ENCODE measurements around the gene AKAP8L.

AKAP8L gene, protein sequence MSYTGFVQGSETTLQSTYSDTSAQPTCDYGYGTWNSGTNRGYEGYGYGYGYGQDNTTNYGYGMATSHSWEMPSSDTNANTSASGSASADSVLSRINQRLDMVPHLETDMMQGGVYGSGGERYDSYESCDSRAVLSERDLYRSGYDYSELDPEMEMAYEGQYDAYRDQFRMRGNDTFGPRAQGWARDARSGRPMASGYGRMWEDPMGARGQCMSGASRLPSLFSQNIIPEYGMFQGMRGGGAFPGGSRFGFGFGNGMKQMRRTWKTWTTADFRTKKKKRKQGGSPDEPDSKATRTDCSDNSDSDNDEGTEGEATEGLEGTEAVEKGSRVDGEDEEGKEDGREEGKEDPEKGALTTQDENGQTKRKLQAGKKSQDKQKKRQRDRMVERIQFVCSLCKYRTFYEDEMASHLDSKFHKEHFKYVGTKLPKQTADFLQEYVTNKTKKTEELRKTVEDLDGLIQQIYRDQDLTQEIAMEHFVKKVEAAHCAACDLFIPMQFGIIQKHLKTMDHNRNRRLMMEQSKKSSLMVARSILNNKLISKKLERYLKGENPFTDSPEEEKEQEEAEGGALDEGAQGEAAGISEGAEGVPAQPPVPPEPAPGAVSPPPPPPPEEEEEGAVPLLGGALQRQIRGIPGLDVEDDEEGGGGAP

DNA sequence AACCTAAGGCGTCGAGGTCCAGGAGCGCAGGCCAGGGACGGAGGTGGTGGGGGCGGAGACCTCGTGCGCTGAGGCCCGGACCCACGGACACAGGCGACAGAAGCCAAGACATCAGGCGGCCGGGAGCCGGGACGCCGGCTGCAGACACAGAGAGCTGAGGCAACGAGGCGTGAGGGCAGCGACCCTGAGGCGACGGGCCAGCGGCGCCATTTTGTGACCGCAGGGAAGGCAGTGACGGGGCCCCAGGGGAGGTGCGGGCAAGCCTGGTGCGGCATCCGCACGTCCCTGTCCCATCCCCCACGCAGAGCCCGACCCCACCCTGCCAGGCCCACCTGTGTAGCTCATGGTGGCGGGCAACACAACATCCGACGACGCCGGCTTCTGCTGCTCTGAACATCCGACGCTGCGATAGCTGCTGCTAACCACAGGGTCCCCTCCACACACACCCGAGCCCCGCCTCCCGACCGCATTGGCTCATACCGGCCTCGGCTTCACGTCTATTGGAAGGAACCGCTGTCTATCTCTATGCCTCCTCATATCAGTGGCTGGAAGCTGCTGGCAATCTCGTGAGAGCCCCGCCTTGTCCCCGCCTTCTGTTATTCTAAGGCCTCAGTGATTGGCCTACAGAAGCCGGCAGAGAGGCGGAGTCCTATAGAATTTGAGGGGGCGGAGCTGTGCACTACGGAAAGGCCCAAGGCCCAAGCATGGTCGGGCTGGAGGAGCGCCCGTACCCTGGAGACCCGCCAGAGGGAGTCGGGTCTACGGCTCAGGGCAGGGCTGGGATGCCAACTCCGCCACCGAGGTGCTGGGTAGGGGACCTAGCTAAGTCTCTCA, at the start of gene AKAP8L:
AKAP8L (minus strand) TSS at position 410 of the 834 bp plus-strand sequence; CDS start at position 345, 65 bp downstream.
- DNase-seq (ENCODE audit: extremely low read depth in 1 of 2, low read depth in 1 of 2), result peak; percentile 94 to 99

DNA sequence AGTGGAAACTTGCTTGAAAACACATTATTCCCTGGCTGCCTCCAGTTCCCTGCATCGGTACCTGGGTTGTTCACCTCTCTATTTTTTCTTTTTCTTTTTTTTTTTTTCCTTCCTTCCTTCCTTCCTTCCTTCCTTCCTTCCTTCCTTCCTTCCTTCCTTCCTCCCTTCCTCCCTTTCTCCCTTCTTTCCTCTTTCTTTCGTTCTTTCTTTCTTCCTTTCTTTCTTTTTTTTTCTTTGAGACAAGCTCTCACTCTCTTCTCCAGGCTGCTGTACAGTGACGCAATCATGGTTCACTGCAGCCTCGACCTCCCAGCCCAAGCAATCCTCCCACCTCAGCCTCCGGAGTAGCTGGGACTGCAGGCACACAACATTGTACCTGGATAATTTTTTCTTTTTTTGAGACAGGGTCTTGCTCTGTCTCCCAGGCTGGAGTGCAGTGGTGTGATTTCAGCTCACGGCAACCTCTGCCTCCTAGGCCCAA, 49.0 kb upstream of the AKAP8L start:
- no peak for DNase-seq (ENCODE audit: extremely low read depth in 1 of 2, low read depth in 1 of 2)

- peak in 1 of 2 donors; percentile 67 for DNase-seq (ENCODE audit: extremely low read depth in 1 of 2, low read depth in 1 of 2)
Observed at GRCh38 chr19:15466851-15467733, 48.3 kb upstream of the AKAP8L start.

GRCh38 chr19:15464394-15465385, 45.9 kb upstream of the AKAP8L start, which contains the start of gene RASAL3:
Gene RASAL3, minus strand, starts transcription at chr19:15464544. Its CDS starts 186 bp downstream, at chr19:15464358.
- peak in 1 of 2 donors; percentile 67 for DNase-seq (ENCODE audit: extremely low read depth in 1 of 2, low read depth in 1 of 2)

DNA sequence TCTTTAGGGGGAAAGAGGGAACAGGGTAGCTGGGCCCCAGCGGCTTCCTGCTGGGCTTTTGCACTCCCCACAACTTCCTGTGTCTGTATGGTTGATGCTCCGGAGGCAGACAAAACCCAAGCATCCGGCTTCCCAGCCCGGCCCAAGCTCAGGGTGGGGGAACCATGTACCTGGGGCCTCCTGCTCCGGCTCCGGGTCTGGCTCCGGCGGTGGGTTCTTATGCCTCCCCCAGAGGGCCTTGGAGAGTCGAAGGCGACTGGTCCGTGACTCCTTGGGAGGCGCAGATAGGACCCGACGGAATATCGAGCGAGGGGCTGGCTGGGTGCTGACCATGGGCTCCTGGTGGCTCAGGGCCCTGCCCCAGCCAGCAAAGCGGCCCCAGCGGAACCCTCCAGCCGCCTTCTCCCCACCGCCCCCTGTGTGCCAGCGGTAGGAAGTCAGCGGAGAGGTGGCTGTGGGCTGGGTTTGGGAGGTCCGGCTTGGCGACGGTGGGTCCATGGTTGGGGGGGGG, 45.1 kb upstream of the AKAP8L start:
- peak; percentile 63 to 72 for DNase-seq (ENCODE audit: extremely low read depth in 1 of 2, low read depth in 1 of 2)

GRCh38 chr19:15461694-15462093, 42.9 kb upstream of the AKAP8L start:
- DNase-seq (ENCODE audit: extremely low read depth in 1 of 2, low read depth in 1 of 2), result no peak

- no peak for DNase-seq (ENCODE audit: extremely low read depth in 1 of 2, low read depth in 1 of 2)
Observed at GRCh38 chr19:15457701-15458484, 39.1 kb upstream of the AKAP8L start.

- DNase-seq (ENCODE audit: extremely low read depth in 1 of 2, low read depth in 1 of 2), result no peak
Observed at GRCh38 chr19:15456871-15457700, 38.3 kb upstream of the AKAP8L start.

DNA sequence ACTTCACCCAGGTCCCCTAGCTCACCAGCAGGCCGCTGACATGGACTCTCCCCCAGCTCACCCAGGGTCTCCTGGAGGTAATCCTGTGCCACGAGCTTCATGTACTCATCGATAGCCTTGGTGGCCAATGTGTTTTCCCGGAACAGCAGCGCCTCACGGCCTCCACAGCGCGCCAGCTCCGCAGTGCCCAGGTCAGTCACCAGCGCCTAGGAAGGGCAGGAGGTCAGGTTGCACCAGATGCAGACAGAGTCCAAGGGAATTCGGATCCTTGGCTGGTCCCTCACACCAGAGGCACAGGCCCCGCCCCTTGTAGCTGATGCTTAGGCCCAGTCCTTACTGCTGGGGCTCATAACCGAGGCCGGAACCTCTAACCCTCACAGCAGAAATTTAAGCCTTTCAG, 37.7 kb upstream of the AKAP8L start:
- no peak for DNase-seq (ENCODE audit: extremely low read depth in 1 of 2, low read depth in 1 of 2)

DNA sequence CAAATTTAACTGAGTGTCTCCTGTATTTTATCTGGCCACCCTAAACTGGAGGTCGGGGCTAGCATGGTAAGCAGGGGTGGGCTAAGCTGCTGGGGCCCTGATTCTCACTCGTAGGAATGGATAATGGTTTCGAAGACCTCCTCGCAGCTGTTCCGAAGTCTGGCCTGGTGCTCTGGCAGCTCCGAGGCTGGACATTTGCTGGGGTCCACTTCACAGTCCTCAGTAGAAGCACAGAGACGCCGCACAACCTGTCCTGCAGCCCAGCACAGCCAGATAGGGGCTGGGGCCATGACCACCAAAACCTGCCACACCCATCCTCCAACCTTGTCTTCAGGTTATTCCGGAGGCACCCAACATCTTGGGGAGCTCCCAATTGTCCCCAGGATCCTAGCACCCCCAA, 37.2 kb upstream of the AKAP8L start:
- no peak for DNase-seq (ENCODE audit: extremely low read depth in 1 of 2, low read depth in 1 of 2)

- DNase-seq (ENCODE audit: extremely low read depth in 1 of 2, low read depth in 1 of 2), result no peak
Observed at GRCh38 chr19:15453906-15454860, 35.4 kb upstream of the AKAP8L start.

- no peak for DNase-seq (ENCODE audit: extremely low read depth in 1 of 2, low read depth in 1 of 2)
Observed at GRCh38 chr19:15453091-15453578, 34.3 kb upstream of the AKAP8L start.

- peak in 1 of 2 donors; percentile 20 for DNase-seq (ENCODE audit: extremely low read depth in 1 of 2, low read depth in 1 of 2)
Observed at GRCh38 chr19:15452111-15453047, 33.6 kb upstream of the AKAP8L start.

DNA sequence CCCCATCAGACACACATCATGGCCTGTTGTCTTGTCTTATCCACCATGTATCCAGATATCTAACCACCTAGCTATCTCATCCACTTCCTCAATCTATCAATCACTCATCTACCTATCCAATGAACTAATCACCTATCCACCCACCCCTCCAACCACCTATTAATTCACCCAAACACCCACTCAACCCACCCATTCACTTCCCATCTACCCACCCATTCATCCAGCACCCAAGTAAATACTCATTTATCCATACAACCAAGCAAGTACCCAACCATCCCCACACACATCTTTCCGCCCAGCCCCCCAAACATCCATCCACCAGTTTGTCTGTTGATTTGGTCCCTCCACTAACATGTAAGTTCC, 31.7 kb upstream of the AKAP8L start:
- DNase-seq (ENCODE audit: extremely low read depth in 1 of 2, low read depth in 1 of 2), result no peak
